DMS79 treated with DMSO at 0.1 percent for 48 hours (cell line): Measurements from ENCODE around the gene HEPN1.

ENCODE experiments used
- DNase-seq: peaks from one replicate; lab custom pipeline; 2025; lab: John Stamatoyannopoulos, UW

Gene HEPN1

GRCh38 chr11:124918950-124919349 is at the start of gene HEPN1:
Gene HEPN1, plus strand, starts transcription at chr11:124919250.
- DNase-seq, result no peak

GRCh38 chr11:124869331-124869730 is 49.7 kb upstream of the HEPN1 start:
- no peak for DNase-seq

DNA sequence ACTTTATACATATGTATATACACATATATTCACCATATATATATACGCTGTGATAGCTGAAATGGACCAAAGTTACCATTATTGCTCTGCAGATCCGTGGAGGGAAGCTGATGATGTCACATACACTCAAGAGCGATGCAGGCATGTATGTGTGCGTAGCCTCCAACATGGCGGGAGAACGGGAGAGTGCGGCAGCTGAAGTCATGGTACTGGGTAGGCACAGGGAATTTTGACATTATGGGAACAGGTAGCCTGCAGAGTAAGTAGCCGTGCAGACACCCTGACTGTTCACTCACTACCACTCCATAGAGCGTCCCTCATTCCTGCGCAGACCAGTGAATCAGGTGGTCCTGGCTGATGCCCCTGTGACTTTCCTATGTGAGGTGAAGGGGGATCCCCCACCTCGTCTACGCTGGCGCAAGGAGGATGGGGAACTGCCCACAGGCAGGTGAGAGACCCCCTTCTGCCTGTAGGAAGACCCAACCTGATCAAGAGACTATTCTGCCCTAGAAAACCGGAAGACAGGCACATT is 49.1 kb upstream of the HEPN1 start:
- DNase-seq, result no peak

GRCh38 chr11:124870430-124870829 is 48.6 kb upstream of the HEPN1 start:
- no peak for DNase-seq

GRCh38 chr11:124872280-124872679 is 46.8 kb upstream of the HEPN1 start:
- no peak for DNase-seq

DNA sequence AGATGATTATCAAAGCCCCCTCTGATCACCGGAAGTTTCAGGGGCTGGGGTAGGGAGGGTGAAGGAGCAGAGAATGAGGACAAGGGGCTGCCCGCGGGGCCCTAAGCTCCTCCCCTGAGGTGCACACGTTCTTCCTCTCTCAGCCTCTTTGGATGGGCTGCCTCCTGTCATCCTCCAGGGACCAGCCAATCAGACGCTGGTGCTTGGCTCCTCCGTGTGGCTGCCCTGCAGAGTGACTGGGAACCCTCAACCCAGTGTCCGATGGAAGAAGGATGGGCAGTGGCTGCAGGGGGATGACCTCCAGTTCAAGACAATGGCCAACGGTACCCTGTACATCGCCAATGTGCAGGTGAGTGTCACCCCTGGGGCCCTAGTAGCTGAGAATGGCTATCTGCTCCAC is 46.3 kb upstream of the HEPN1 start:
- DNase-seq, result no peak

DNA sequence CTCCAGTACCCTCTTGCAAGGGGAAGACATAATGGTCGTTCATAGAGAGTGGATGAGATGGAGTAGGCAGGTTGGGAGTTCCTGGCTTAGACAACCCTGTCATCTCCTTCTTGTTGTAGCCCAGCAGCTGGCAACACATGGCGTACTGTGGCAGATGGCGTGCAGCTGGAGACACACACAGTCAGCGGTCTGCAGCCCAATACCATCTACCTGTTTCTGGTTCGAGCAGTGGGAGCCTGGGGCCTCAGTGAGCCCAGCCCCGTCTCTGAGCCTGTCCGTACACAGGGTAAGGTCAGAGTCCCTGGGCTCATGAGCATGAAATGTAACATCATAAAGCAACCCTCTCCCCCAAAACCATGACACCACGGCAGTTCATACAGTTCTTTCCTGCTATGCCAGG is 45.1 kb upstream of the HEPN1 start:
- no peak for DNase-seq

GRCh38 chr11:124874571-124875255 is 44.3 kb upstream of the HEPN1 start:
- no peak for DNase-seq

DNA sequence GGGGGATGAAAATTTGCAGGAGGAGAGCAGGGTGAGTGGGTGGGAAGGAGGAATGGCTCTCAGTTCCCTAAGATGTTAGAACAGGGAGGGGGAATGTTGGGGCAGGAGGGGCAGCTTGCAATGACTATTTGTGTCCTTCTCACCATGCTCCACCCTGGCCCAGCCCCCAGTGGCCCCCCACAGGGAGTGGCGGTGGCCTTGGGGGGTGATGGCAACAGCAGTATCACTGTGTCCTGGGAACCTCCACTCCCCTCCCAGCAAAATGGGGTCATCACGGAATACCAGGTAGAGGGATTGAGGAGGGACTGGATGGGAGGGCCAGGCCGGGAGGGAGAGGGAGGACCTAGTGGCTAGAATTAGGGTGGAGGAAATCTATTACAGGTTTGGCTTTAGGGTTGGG is 43.6 kb upstream of the HEPN1 start:
- DNase-seq, result no peak

- peak; percentile 93 for DNase-seq
These were observed 42.9 kb upstream of the HEPN1 start for GRCh38 chr11:124875943-124876817.

DNA sequence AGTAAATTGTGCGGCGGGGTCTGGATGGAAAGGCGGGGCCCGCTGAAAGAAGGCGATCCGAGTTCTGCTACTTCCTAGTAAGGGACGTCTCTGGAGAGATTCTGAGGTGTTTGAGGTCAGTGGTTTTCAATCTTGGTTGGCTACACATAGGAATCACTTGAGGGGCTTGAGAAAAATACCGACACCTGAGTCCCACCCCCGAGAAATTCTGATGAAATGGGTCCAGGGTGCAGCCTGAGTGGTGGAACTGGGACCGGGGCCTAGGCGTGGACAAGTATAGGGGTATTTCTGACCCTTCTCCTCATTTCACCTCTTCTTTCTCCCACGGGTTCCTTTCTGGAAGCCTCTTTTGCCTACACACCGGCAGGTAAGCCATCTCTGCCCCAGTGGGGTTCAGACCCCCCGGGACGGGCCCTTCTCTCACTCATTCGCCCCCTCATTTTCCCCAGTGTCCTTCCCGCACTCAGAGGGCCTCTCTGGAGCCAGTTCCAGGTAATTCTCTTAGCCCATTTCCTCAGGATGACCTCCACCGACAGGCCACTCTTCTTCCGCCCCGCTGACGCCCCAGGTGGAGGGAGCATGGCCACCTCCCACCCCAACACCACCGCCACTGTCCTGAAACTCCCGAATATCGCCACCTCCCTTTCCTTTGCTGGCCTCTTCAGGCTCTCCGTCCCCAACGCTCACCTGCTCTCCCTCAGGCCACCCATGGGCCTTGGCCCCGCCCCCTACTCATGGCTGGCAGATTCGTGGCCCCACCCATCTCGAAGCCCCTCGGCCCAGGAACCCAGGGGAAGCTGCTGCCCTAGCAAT is 42.0 kb upstream of the HEPN1 start:
- DNase-seq, result peak; percentile 20

DNA sequence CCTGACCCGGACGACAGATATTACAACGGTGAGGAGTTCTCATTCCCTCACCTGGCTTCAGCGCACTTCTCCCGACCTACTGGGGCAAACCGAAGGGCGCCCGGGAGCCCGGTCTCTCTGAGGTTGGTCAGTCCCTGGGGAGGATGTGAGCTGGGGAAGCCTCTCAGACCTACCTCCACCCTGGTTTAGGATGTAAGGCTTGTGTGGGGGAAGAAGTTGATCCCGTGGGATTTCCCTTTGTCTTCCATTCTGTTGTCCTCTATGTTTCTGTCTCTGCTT is 41.5 kb upstream of the HEPN1 start:
- no peak for DNase-seq

DNA sequence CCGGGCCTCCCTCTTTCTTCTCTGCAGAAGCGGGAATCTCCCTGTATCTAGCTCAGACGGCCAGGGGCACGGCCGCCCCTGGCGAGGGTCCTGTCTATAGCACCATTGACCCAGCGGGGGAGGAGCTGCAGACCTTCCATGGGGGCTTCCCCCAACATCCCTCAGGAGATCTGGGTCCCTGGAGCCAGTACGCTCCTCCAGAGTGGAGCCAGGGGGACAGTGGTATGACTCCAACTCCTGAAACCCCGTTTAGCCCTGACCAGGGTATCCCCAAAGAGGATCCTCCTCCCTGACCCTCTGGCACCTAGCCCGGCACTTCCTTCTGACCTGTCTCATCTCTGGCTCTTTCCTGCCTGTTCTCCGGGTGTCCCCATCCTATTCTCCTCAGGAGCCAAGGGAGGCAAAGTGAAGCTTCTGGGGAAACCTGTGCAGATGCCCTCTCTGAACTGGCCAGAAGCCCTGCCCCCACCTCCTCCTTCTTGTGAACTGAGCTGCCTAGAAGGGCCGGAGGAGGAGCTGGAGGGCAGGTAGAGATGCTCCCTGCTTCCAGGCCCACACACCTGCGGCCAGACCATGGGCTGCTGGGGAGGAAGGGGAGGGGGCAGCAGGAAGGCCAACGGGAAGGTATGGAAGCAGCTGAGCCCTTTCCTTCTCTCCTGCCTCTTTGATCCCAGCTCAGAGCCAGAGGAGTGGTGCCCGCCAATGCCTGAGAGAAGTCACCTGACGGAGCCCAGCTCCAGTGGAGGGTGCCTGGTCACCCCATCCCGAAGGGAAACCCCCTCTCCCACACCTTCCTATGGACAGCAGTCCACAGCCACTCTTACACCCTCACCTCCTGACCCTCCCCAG is 40.9 kb upstream of the HEPN1 start:
- DNase-seq, result no peak

GRCh38 chr11:124878759-124879492 is 40.1 kb upstream of the HEPN1 start:
- no peak for DNase-seq

GRCh38 chr11:124879493-124880289 is 39.4 kb upstream of the HEPN1 start:
- no peak for DNase-seq

- DNase-seq, result no peak
These were observed 38.8 kb upstream of the HEPN1 start for GRCh38 chr11:124880290-124880611.

GRCh38 chr11:124880958-124881357 is 38.1 kb upstream of the HEPN1 start:
- DNase-seq, result no peak

DNA sequence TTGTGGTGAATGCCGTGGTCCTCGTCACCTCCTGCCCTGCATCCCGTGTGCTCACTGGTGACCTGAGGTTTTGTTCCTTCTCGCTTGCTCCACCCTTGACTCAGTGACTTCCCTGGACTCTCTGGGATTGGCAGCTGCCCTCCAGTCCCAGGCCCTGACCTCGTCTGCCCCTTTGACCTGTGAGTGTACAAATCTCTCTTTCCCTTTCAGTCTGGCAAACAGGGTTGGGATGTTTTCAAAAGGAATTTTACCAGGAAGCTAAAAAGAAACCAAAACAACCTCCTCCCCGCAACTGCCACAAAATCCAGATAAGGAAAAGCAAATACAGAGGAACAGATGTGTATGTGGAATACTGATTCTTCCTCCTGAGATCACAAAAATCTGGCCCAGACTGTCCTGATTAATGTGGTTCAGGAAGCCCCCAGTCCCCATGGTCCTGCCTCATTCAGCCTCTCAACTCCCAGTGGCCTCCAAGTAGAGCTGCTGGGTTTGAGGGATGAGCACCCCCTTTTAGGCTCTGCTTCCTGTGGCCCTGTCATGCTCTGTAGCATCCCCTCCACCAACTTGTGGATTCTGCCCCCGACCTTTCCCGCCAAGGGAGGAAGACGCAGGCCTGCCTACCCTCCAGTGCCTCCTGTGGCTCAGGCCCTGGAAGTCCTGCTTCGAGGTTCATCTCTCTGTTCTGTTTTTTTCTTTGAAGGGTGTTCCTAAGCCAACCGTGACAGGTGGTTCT is 36.5 kb upstream of the HEPN1 start:
- no peak for DNase-seq

- DNase-seq, result no peak
These were observed 34.7 kb upstream of the HEPN1 start for GRCh38 chr11:124884340-124884739.
